Gastrocnemius medialis (tissue), 4 donors: ENCODE measurements around the gene TMEM59L.

Source experiments
- CTCF ChIP-seq, 5 experiments: fragments of 450-650 bp in 3 of 5; fragments of 200-600 bp in 2 of 5; sonication (generic) in 2 of 5; IDR thresholded peaks in 4 of 5; conservative IDR thresholded peaks in 1 of 5; 1 replicate in 4 of 5; 2 replicates in 1 of 5; pipeline ENCODE4 v1.5.1; 2016 to 2019; ENCODE audit warnings: antibody characterized with exemption in 5 of 5, mild to moderate bottlenecking in 3 of 5, moderate library complexity in 3 of 5
- POLR2A ChIP-seq, 2 donors: fragments of 450-650 bp; IDR thresholded peaks; one replicate each; pipeline ENCODE4 v1.6.1; 2017; ENCODE audit warnings: antibody characterized with exemption in 2 of 2, mild to moderate bottlenecking in 2 of 2, moderate library complexity in 2 of 2

- TF ChIP-seq POLR2A (IDR thresholded peaks at IDR 0.05) = no peak
- no peak for TF ChIP-seq CTCF (IDR thresholded peaks at IDR 0.05 in 4 of 5, conservative IDR thresholded peaks at IDR 0.05 in 1 of 5)
Observed at GRCh38 chr19:18612051-18612771, 459 bp upstream of the TMEM59L start.
